Stimulated activated CD8-positive, alpha-beta memory T cell treated with anti-CD3 and anti-CD28 coated beads, Interleukin-2, amount 100 ng/mL, for 48 hours (primary cell): ENCODE data around the gene PPM1E.
"Not testable (repeated sequence)": the region's sequence is repeated elsewhere in the genome, so short reads cannot be mapped to it uniquely, and the experiment has no call there.

Experiments
- DNase-seq, 2 donors: peaks; one replicate each; pipeline ENCODE4 v3.0.0-alpha.2; 2020; ENCODE audit warnings: low read depth in 2 of 2

PPM1E gene

GRCh38 chr17:58840820-58841612, 85.4 kb downstream of the PPM1E start:
- no peak for DNase-seq

- DNase-seq = not testable (repeated sequence)
Observed at GRCh38 chr17:58846413-58846812, 90.8 kb downstream of the PPM1E start.

DNA sequence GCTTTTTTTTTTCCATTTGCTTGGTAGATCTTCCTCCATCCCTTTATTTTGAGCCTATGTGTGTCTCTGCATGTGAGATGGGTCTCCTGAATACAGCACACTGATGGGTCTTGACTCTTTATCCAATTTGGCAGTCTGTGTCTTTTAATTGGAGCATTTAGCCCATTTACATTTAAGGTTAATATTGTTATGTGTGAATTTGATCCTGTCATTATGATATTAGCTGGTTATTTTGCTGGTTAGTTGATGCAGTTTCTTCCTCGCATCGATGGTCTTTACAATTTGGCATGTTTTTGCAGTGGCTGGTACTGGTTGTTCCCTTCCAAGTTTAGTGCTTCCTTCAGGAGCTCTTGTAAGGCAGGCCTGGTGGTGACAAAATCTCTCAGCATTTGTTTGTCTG, 94.5 kb downstream of the PPM1E start:
- DNase-seq = not testable (repeated sequence)

DNA sequence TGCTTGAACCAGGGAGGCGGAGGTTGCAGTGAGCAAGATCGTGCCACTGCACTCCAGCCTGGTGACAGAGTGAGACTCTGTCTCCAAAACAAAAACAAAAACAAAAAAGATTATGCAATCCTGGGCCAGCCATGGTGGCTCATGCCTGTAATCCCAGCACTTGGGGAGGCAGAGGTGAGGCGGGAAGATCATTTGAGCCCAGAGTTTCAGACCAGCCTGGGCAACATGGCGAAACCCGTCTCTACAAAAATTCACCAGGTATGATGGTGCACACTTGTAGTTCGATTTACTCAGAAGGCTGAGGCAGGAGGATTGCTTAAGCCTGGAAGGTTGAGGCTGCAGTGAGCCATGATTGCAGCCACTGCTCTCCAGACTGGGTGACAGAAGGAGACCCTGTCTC, 109.6 kb downstream of the PPM1E start:
- no peak for DNase-seq

- no peak for DNase-seq
Observed at GRCh38 chr17:58870747-58871146, 115.1 kb downstream of the PPM1E start.

DNA sequence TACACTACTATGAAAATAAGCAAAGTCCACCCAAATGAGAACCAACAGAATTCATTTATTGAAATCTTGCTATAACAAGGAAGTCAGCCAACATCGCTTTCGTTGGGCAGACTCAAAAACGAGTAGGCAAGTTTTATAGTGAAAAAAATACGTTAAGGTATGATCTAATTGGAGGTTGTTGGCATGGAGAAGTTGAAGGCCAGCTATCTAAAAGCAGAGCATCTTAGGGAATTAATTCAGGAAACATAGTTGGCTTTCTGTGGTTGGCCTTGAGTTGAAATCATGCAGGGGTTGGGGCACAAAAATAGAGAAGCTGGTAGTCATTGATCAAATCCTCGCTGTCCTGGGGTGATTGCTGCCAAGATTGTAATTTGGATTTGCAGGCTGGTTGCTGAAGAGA, 118.3 kb downstream of the PPM1E start:
- DNase-seq = no peak

DNA sequence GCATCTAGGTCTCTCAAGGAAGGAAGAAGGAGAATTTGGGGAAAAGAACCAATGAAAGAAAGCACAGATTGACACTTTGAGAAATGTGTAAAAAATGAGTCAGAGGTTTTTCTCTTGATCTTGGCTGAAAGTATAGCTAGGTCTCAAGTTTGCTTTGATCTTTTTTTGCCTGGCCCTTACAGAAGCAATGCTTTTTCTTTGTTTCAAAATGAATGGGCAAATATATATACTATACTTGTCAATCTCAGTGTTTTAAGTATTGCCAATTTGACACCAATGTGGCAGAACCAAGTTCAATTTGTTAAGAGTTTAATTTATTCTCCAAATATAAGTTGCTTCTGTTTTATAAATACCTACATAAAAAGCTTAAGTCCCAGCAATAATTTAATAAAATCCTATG, 119.6 kb downstream of the PPM1E start:
- no peak for DNase-seq

DNA sequence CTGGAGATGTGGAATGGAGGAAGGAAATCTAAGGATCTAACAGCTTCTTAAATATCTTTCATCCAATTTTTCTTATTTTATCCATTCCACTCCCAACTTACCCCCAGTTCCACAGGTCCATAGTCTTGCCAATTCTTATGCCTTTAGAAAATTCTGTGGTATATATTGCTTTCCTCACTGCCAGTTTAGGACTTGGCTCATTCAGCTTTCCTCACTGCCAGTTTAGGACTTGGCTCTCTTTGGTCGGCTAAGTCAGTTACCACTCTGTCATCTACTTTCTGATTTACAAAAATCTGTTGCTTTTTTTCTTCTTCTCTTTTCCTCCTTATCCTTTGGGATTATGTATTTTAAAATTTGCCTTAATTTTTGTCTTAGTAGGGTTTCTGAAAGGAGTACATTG, 128.5 kb downstream of the PPM1E start:
- DNase-seq = no peak

- no peak for DNase-seq
Observed at GRCh38 chr17:58886514-58886913, 130.9 kb downstream of the PPM1E start.

GRCh38 chr17:58889928-58890327, 134.3 kb downstream of the PPM1E start:
- DNase-seq = no peak

GRCh38 chr17:58899191-58899590, 143.5 kb downstream of the PPM1E start:
- no peak for DNase-seq

GRCh38 chr17:58902322-58902721, 146.7 kb downstream of the PPM1E start:
- DNase-seq = no peak

GRCh38 chr17:58911741-58912343, 156.2 kb downstream of the PPM1E start:
- no peak for DNase-seq

DNA sequence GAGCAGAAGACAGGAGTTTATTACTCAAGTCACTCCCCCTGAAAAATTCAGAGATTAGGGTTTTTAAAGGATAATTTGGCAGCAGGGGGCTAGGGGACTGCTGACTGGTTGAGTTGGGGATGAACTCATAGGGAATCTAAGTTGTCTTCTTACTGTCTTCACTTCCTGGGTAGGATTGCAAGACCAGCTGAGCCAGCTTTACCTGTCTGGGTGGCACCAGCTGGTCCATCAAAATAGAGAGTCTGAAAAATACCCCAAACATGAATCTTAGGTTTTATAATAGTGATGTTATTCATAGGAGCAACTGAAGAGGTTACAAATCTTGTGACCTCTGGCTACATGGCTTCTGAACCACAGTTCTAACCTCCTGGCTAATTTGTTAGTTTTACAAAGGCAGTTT, 157.9 kb downstream of the PPM1E start:
- DNase-seq = no peak

DNA sequence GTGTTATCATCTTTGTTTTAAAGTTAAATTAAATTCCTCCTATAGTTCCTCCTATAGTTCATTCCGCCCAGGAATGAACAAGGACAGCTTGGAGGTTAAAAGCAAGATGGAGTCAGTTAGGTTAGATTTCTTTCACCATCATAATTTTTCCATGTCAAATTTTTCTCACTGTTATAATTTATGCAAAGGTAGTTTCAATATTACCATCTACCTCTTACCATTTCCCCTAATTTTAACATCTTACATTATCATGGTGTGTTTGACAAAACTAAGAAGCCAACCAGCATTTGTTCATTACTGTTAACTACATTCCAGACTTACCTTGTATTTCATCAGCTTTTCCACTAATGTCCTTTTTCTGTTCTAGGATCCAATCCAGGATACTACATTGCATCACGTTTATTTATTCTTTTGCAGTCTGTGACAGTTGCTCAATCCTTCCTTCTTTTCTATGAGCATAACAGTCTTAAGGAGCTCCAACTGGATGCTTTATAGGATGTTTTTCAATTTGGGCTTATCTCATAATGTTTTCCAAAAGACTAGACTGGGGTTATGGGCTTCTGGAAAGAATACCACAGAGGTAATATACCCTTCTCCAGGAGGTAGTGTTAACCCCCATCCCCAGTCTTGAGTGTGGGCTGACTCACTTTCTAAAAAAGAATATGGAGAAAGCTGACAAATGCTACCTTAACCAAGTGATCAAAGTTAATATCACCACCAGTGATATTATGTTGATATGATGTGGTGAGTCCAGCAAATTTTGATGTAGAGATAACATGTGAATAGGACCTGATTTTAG, 158.5 kb downstream of the PPM1E start:
- DNase-seq = no peak

GRCh38 chr17:58917228-58917627, 161.6 kb downstream of the PPM1E start:
- DNase-seq = no peak

DNA sequence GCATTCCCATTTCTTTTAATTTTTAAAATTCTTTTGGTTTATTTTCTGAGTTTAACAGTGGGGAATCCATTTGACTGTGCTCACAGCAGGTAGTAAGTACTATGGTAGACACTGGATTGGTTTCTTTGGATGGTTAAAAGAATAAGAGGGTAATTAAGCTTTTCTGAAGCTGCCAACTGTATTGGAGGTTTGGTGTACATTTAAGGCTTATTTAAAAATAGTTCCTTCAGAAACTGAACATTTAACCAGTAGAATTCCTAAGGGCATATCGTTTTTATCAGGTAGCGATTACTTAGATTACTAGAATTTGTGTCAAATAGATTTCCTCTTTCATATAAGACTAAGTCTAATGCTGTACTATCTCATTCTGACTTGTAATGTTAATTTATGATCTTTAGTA, 162.4 kb downstream of the PPM1E start:
- no peak for DNase-seq

GRCh38 chr17:58918884-58919283, 163.2 kb downstream of the PPM1E start:
- no peak for DNase-seq

GRCh38 chr17:58920773-58921172, 165.1 kb downstream of the PPM1E start:
- DNase-seq = no peak

GRCh38 chr17:58932956-58933355, 177.3 kb downstream of the PPM1E start:
- no peak for DNase-seq

DNA sequence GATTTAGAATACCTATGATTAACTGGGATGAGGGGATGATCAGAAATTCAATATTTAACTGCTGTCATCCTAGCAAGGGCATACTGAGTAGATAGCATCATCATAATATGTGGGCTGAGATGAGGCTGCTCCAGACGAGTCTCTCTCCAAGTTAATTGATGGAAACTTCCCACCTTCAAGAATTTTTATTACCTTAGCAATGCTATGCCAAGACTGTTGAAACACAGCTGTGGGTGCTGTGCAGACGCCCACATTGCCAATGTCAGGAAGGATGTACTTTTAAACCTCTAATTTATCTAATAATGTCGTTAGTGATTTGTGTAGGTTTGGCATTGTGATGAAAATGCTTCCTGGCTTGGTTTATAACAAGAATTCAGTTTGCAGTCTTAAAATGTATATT, 180.6 kb downstream of the PPM1E start:
- DNase-seq = no peak

- no peak for DNase-seq
Observed at GRCh38 chr17:58944166-58944565, 188.5 kb downstream of the PPM1E start.

- DNase-seq = no peak
Observed at GRCh38 chr17:58947411-58947810, 191.8 kb downstream of the PPM1E start.
